SK-N-SH treated with all-trans-retinoic acid at 6 μM for 48 hours (cell line): ENCODE data around the gene DPYD.

Experiments used
- ATAC-seq: fragments of 200-7000 bp; cut with Tn5 transposase; 3 replicates; pipeline ENCODE4 v1.9.1; 2020; ENCODE audit warnings: mild to moderate bottlenecking, moderate library complexity
- ARNTL ChIP-seq: fragments of 450-650 bp; formaldehyde crosslinking; IDR thresholded peaks from 2 replicates; pipeline ENCODE4 v1.5.0; 2020; ENCODE audit warnings: low read depth, mild to moderate bottlenecking, moderate library complexity, borderline replicate concordance
- BACH2 ChIP-seq: fragments of 250-450 bp; sonication (Bioruptor Pico); IDR thresholded peaks from 2 replicates; pipeline ENCODE4 v1.9.0; 2021; ENCODE audit warnings: mild to moderate bottlenecking, borderline replicate concordance
- CREB5 ChIP-seq: fragments of 250-450 bp; sonication (Bioruptor Pico); IDR thresholded peaks from 2 replicates; pipeline ENCODE4 v1.5.1; 2020; ENCODE audit warnings: low read depth, mild to moderate bottlenecking, moderate library complexity
- CSDC2 ChIP-seq: fragments of 250-450 bp; sonication (Bioruptor Pico); IDR thresholded peaks from 2 replicates; pipeline ENCODE4 v1.5.0; 2020; ENCODE audit warnings: mild to moderate bottlenecking, moderate library complexity
- CSRNP3 ChIP-seq: fragments of 250-450 bp; sonication (Bioruptor Pico); IDR thresholded peaks from 2 replicates; pipeline ENCODE4 v1.5.1; 2021; ENCODE audit warnings: mild to moderate bottlenecking, moderate library complexity
- ESRRG ChIP-seq: fragments of 250-450 bp; sonication (Bioruptor Pico); IDR thresholded peaks from 2 replicates; pipeline ENCODE4 v1.6.1; 2021; ENCODE audit warnings: mild to moderate bottlenecking
- GLIS3 ChIP-seq: fragments of 250-450 bp; sonication (Bioruptor Pico); IDR thresholded peaks from 2 replicates; pipeline ENCODE4 v1.5.0; 2020; ENCODE audit warnings: mild to moderate bottlenecking, moderate library complexity
- ISL1 ChIP-seq: fragments of 250-450 bp; sonication (Bioruptor Pico); IDR thresholded peaks from 2 replicates; pipeline ENCODE4 v2.1.2; 2022; ENCODE audit warnings: mild to moderate bottlenecking, moderate library complexity
- OSR1 ChIP-seq: fragments of 250-450 bp; sonication (Bioruptor Pico); IDR thresholded peaks from 2 replicates; pipeline ENCODE4 v1.8.0; 2022; ENCODE audit warnings: moderate library complexity, mild to moderate bottlenecking, inconsistent platforms
- PATZ1 ChIP-seq: fragments of 250-450 bp; sonication (Bioruptor Pico); IDR thresholded peaks from 2 replicates; pipeline ENCODE4 v1.8.0; 2020; ENCODE audit warnings: mild to moderate bottlenecking, moderate library complexity, borderline replicate concordance
- POU6F1 ChIP-seq: fragments of 250-450 bp; sonication (Bioruptor Pico); IDR thresholded peaks from 2 replicates; pipeline ENCODE4 v1.8.0; 2021; ENCODE audit warnings: low read depth, mild to moderate bottlenecking, moderate library complexity, borderline replicate concordance
- PPARA ChIP-seq: fragments of 250-450 bp; sonication (Bioruptor Pico); IDR thresholded peaks from 2 replicates; pipeline ENCODE4 v1.5.0; 2020; ENCODE audit warnings: mild to moderate bottlenecking, borderline replicate concordance
- RARB ChIP-seq: fragments of 250-450 bp; sonication (Bioruptor Pico); IDR thresholded peaks from 2 replicates; pipeline ENCODE4 v1.8.0; 2021; ENCODE audit warnings: mild to moderate bottlenecking, moderate library complexity
- SNAI2 ChIP-seq: fragments of 250-450 bp; sonication (Bioruptor Pico); IDR thresholded peaks from 2 replicates; pipeline ENCODE4 v1.5.0; 2020; ENCODE audit warnings: mild to moderate bottlenecking, moderate library complexity
- TCF4 ChIP-seq: fragments of 250-450 bp; sonication (Bioruptor Pico); IDR thresholded peaks from 2 replicates; pipeline ENCODE4 v1.8.0; 2021; ENCODE audit warnings: mild to moderate bottlenecking, moderate library complexity, borderline replicate concordance
- TSHZ2 ChIP-seq: fragments of 250-450 bp; sonication (Bioruptor Pico); IDR thresholded peaks from 2 replicates; pipeline ENCODE4 v1.5.0; 2020; ENCODE audit warnings: mild to moderate bottlenecking, moderate library complexity
- ZC3H10 ChIP-seq: fragments of 250-450 bp; sonication (Bioruptor Pico); IDR thresholded peaks from 2 replicates; pipeline ENCODE4 v1.5.1; 2021; ENCODE audit warnings: mild to moderate bottlenecking, moderate library complexity
- ZFP30 ChIP-seq: fragments of 450-650 bp; formaldehyde crosslinking; IDR thresholded peaks from 2 replicates; pipeline ENCODE4 v1.5.0; 2022; ENCODE audit warnings: mild to moderate bottlenecking, moderate library complexity
- ZNF8 ChIP-seq: fragments of 450-650 bp; formaldehyde crosslinking; IDR thresholded peaks from 2 replicates; pipeline ENCODE4 v1.5.0; 2020; ENCODE audit warnings: mild to moderate bottlenecking, moderate library complexity

Gene DPYD

GRCh38 chr1:97911266-97912215 is 9.3 kb downstream of the DPYD start:
- ATAC-seq: no peak
- TF ChIP-seq RARB (CRISPR knock-in tag): no peak
- no peak for TF ChIP-seq OSR1 (CRISPR knock-in tag)
- no peak for TF ChIP-seq ESRRG (CRISPR knock-in tag)
- no peak for TF ChIP-seq BACH2 (CRISPR knock-in tag)
- TF ChIP-seq ZC3H10 (CRISPR knock-in tag): no peak
- TF ChIP-seq CREB5 (CRISPR knock-in tag): no peak
- TF ChIP-seq ZNF8: no peak

- ATAC-seq: no peak
- TF ChIP-seq TCF4 (CRISPR knock-in tag) (no peak), OSR1 (CRISPR knock-in tag) (no peak), ZFP30 (CRISPR knock-in tag) (no peak), ZNF8 (no peak), PPARA (no peak)
- TF ChIP-seq, all 23 proteins: peak for 0
Measured at GRCh38 chr1:97909266-97909665, 11.6 kb downstream of the DPYD start.

GRCh38 chr1:97907886-97908285 is 12.9 kb downstream of the DPYD start:
- TF ChIP-seq ZC3H10 (CRISPR knock-in tag) (no peak), TSHZ2 (no peak), ZNF8 (no peak)
- ATAC-seq: no peak

GRCh38 chr1:97906567-97907241 is 14.1 kb downstream of the DPYD start:
- ATAC-seq: peak; percentile 95
- TF ChIP-seq ZC3H10 (CRISPR knock-in tag) (no peak), PATZ1 (no peak), CSRNP3 (no peak), TCF4 (CRISPR knock-in tag) (no peak), ARNTL (CRISPR knock-in tag) (no peak), CREB5 (CRISPR knock-in tag) (no peak), ESRRG (CRISPR knock-in tag) (no peak), GLIS3 (no peak), TSHZ2 (no peak), OSR1 (CRISPR knock-in tag) (no peak), POU6F1 (no peak), ISL1 (no peak), SNAI2 (no peak), PPARA (no peak), CSDC2 (CRISPR knock-in tag) (no peak), ZNF8 (no peak), BACH2 (CRISPR knock-in tag) (no peak)
